Thyroid gland (tissue), 4 donors: ENCODE data around the gene ZDHHC5.

Source experiments
- POLR2A ChIP-seq, 2 donors: fragments of 450-650 bp; IDR thresholded peaks; one replicate each; pipeline ENCODE4 v1.6.1; 2017; ENCODE audit warnings: antibody characterized with exemption in 2 of 2, mild to moderate bottlenecking in 2 of 2, moderate library complexity in 1 of 2
- TF ChIP-seq, protein P1 (sequence below), 6 experiments: fragments of 200-600 bp in 3 of 6; fragments of 450-650 bp in 3 of 6; sonication (generic) in 3 of 6; IDR thresholded peaks; one replicate each; pipeline ENCODE4 v1.5.1; 2016 to 2019; ENCODE audit warnings: antibody characterized with exemption in 6 of 6, mild to moderate bottlenecking in 2 of 6, inconsistent platforms in 1 of 6, moderate library complexity in 1 of 6

DNA sequence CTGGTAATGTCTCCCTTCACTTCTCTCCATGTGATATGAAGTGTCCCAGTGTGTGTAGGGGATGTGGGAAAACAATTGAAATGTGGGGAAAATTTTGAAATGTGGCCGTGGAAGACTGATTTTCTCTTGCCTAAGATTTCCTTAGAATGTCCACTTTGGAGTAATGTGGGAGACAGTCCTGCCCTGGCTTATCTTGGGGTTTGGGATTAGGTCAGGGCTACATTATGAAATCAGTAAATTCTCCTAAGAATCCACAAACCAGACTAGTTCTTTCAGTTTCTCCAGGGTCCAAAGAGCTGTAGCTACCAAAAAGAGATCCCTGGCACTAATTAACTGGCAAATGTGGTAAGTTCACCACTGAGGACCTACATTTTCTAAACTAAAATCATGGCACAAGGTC, 41.0 kb upstream of the ZDHHC5 start:
- TF ChIP-seq, protein P1, sequence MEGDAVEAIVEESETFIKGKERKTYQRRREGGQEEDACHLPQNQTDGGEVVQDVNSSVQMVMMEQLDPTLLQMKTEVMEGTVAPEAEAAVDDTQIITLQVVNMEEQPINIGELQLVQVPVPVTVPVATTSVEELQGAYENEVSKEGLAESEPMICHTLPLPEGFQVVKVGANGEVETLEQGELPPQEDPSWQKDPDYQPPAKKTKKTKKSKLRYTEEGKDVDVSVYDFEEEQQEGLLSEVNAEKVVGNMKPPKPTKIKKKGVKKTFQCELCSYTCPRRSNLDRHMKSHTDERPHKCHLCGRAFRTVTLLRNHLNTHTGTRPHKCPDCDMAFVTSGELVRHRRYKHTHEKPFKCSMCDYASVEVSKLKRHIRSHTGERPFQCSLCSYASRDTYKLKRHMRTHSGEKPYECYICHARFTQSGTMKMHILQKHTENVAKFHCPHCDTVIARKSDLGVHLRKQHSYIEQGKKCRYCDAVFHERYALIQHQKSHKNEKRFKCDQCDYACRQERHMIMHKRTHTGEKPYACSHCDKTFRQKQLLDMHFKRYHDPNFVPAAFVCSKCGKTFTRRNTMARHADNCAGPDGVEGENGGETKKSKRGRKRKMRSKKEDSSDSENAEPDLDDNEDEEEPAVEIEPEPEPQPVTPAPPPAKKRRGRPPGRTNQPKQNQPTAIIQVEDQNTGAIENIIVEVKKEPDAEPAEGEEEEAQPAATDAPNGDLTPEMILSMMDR (IDR thresholded peaks at IDR 0.05) = no peak
- no peak for TF ChIP-seq POLR2A (IDR thresholded peaks at IDR 0.05)
